GM19328 (cell line): ENCODE data around the gene ADAMTS17.
"Not testable (repeated sequence)": the region's sequence is repeated elsewhere in the genome, so short reads cannot be mapped to it uniquely, and the experiment has no call there.

ENCODE experiments used
- ATAC-seq: cut with Tn5 transposase; IDR thresholded peaks from one replicate; pipeline ENCODE4 v1.9.1; 2021; ENCODE audit warnings: mild to moderate bottlenecking, moderate library complexity; ENCODE audit not compliant: unreplicated experiment

ADAMTS17 gene

GRCh38 chr15:100096248-100096600, 245.6 kb downstream of the ADAMTS17 start:
- no peak for ATAC-seq

GRCh38 chr15:100095541-100096247, 246.1 kb downstream of the ADAMTS17 start:
- ATAC-seq, result no peak

- no peak for ATAC-seq
Measured at GRCh38 chr15:100094127-100094510, 247.7 kb downstream of the ADAMTS17 start.

GRCh38 chr15:100093211-100094126, 248.3 kb downstream of the ADAMTS17 start:
- ATAC-seq, result no peak

GRCh38 chr15:100092034-100092433, 249.7 kb downstream of the ADAMTS17 start:
- ATAC-seq, result no peak

- ATAC-seq, result no peak
Measured at GRCh38 chr15:100090411-100090810, 251.4 kb downstream of the ADAMTS17 start.

GRCh38 chr15:100084042-100084821, 257.5 kb downstream of the ADAMTS17 start:
- not testable (repeated sequence) for ATAC-seq

- no peak for ATAC-seq
Measured at GRCh38 chr15:100083572-100083971, 258.2 kb downstream of the ADAMTS17 start.

GRCh38 chr15:100082761-100083402, 258.9 kb downstream of the ADAMTS17 start:
- ATAC-seq, result no peak

- no peak for ATAC-seq
Measured at GRCh38 chr15:100081454-100081853, 260.3 kb downstream of the ADAMTS17 start.

GRCh38 chr15:100078511-100079220, 263.1 kb downstream of the ADAMTS17 start:
- no peak for ATAC-seq

GRCh38 chr15:100075229-100075628, 266.5 kb downstream of the ADAMTS17 start:
- no peak for ATAC-seq

GRCh38 chr15:100073982-100074381, 267.8 kb downstream of the ADAMTS17 start:
- no peak for ATAC-seq

GRCh38 chr15:100066521-100067280, 275.1 kb downstream of the ADAMTS17 start:
- not testable (repeated sequence) for ATAC-seq

- ATAC-seq, result no peak
Measured at GRCh38 chr15:100061944-100062343, 279.8 kb downstream of the ADAMTS17 start.

GRCh38 chr15:100060276-100060926, 281.4 kb downstream of the ADAMTS17 start:
- ATAC-seq, result no peak

- ATAC-seq, result no peak
Measured at GRCh38 chr15:100059521-100059920, 282.3 kb downstream of the ADAMTS17 start.

GRCh38 chr15:100059094-100059493, 282.7 kb downstream of the ADAMTS17 start:
- ATAC-seq, result no peak

- ATAC-seq, result no peak
Measured at GRCh38 chr15:100058458-100058857, 283.3 kb downstream of the ADAMTS17 start.
